ENCODE measurements around the gene GIMAP4. TPM values are rescaled to one million over a fixed set of nuclear protein-coding genes. Genes with fewer than 3 reads are reported as not detected.

Gene GIMAP4
- total and polyA plus RNA-seq, 9 of the 15 experiments (the other 6 are each of a cell fraction or from before 2014, with no cell fraction given), result 0.42 TPM; not detected in 8

DNA sequence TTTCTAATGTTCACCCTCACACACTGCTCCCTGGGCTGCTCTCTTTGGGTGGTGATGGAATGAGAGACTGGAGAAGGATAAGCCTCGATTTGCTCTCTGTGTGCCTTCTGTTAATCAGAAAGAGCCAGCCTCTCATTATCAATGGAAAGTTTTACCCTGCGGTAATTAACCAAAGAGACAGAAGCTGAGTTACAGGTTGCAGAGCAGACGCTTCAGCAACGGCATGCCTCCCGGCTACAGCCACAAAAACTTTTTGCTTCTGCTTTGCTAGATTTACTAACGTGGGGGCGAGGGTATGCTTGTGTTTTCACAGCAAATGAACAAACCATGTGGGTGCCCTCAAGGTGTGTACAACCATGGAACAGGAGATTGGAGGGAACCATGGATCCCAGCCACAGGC, 18.0 kb downstream of the GIMAP4 start (continued):
- no peak for TF ChIP-seq EP300 (IDR thresholded peaks at IDR 0.05; ENCODE audit: low read length)
- TF ChIP-seq RAD51 (IDR thresholded peaks at IDR 0.05; ENCODE audit: borderline replicate concordance, low read depth), result no peak
- no peak for TF ChIP-seq VEZF1 (CRISPR knock-in tag; IDR thresholded peaks at IDR 0.05)
- no peak for TF ChIP-seq FOXM1 (IDR thresholded peaks at IDR 0.05; ENCODE audit: low read depth)
- TF ChIP-seq FOXM1 (CRISPR knock-in tag; IDR thresholded peaks at IDR 0.05; ENCODE audit: low read depth), result no peak

DNA sequence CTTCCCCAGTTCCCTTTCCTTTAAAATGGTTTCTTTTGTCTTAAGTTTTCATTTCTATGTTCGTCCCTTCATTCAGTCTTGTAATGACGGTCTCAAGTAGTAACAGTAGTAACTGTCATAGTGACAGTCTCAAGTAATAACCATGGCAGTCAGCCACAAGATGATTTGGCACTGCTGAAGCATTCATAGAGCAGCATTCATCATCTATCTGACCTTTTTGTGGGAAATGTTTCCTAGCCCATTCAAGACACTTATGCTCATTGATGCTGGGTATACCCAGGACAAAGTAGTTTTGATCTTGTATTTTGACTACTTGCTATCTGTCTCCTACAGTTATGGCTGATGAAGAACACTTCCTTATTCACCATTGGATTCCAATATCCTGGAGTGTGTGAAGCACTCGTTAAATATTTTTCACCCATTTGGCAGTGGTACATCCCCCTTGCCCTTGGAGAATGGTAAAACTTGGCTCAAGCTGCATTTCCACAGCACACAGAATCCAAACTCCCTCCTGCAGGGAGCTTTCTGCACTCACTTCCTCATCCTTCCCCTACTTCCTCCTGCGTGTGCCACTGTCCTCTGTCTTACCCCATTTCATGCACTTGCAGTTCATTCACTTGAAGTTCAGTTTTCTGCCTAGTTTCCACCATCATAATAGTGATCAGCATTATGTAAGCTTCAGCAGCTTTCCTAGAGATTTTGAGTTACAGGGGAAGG, 19.0 kb downstream of the GIMAP4 start:
- ChIA-PET CTCF (ENCODE audit: low intra/inter-chr PET ratio) (no interaction called here), POLR2A (interaction anchor here (0.6 kb wide), 1 partner anchor 52 kb away, joined by 3 read pairs; no protein-coding TSS in a partner anchor)
- Histone ChIP-seq H3K79me2 (ENCODE audit: control insufficient read depth, insufficient read depth, low read length) (no peaks in the 10 kb centered on the region), H3K27ac (ENCODE audit: extremely low read depth, low read depth, low read length) (no peak overlapping the region), H3K4me2 (ENCODE audit: insufficient read depth, low read length) (no peak overlapping the region), H3K36me3 (ENCODE audit: control insufficient read depth, insufficient read depth, low read length) (no peaks in the 10 kb centered on the region), H3K9me3 (replicated peaks; ENCODE audit: control insufficient read depth, insufficient read depth, low read depth, low read length) (no peaks in the 10 kb centered on the region), H3K4me1 (replicated peaks in 1 of 2; ENCODE audit: control insufficient read depth in 2 of 2, insufficient read depth in 2 of 2, low read length in 2 of 2) (no peaks in the 10 kb centered on the region), H4K20me1 (replicated peaks; ENCODE audit: control insufficient read depth, insufficient read depth, low read length) (no peaks in the 10 kb centered on the region), H2AFZ (ENCODE audit: low read depth, low read length) (no peak overlapping the region), H3K27me3 (ENCODE audit: control insufficient read depth in 2 of 2, insufficient read depth in 2 of 2, low read length in 2 of 2) (no peaks in the 10 kb centered on the region), H3K4me3 (no peak overlapping the region), H3K9me1 (ENCODE audit: control insufficient read depth, insufficient read depth, low read length) (no peaks in the 10 kb centered on the region), H3K9ac (ENCODE audit: insufficient read depth in 1 of 2, low read depth in 2 of 2, low read length in 2 of 2) (no peak overlapping the region)
- FAIRE-seq (no peak), ATAC-seq (no peak), DNase-seq (ENCODE audit: extremely low read depth in 1 of 4, low spot score in 3 of 4) (no peak)
- intact Hi-C loops (cut with micrococcal nuclease), result no loop called here
- 0% methylated on average over 4 of the region's 4 CpGs for WGBS (ENCODE audit: insufficient coverage, low coverage, missing lambda C conversion rate)
- no peak for TF ChIP-seq CBX3 (IDR thresholded peaks at IDR 0.05; ENCODE audit: borderline replicate concordance in 1 of 2, low read length in 2 of 2)
- TF ChIP-seq ZBTB1 (CRISPR knock-in tag; IDR thresholded peaks at IDR 0.05; ENCODE audit: borderline replicate concordance, low read depth), result no peak
- TF ChIP-seq SPI1 (IDR thresholded peaks at IDR 0.05; ENCODE audit: borderline replicate concordance, low read depth, low read length), result peak; percentile 56; the same call in 1 of the 2 replicates
- no peak for TF ChIP-seq ATF4 (CRISPR knock-in tag; IDR thresholded peaks at IDR 0.05)
- no TSS peak for BruUV-seq (replicated peaks)
- in situ Hi-C loops (cut with MboI), result no loop called here

Data from K562 (cell line).